Parathyroid adenoma (tissue), 2 donors: Measurements from ENCODE around the gene SLC25A41.

ENCODE experiments used
- H2AFZ ChIP-seq: fragments of 300-600 bp; sonication (generic); one replicate; pipeline ENCODE4 v1.7.0; 2017; ENCODE audit warnings: antibody characterized with exemption, mild to moderate bottlenecking
- H3K27ac ChIP-seq: fragments of 300-600 bp; sonication (generic); one replicate; pipeline ENCODE4 v1.7.0; 2017
- H3K27me3 ChIP-seq: fragments of 300-600 bp; sonication (generic); one replicate; pipeline ENCODE4 v1.7.0; 2017; ENCODE audit warnings: low read length; ENCODE audit not compliant: control insufficient read depth, insufficient read depth
- H3K36me3 ChIP-seq: fragments of 300-600 bp; sonication (generic); one replicate; pipeline ENCODE4 v1.7.0; 2017; ENCODE audit warnings: low read length; ENCODE audit not compliant: control insufficient read depth, insufficient read depth
- H3K4me1 ChIP-seq: fragments of 300-600 bp; sonication (generic); one replicate; pipeline ENCODE4 v1.7.0; 2017; ENCODE audit warnings: control low read depth
- H3K4me2 ChIP-seq: fragments of 300-600 bp; sonication (generic); one replicate; pipeline ENCODE4 v1.7.0; 2017; ENCODE audit warnings: low read length
- H3K4me3 ChIP-seq: fragments of 300-600 bp; sonication (generic); one replicate; pipeline ENCODE4 v1.7.0; 2017; ENCODE audit warnings: low read depth, low read length
- H3K79me2 ChIP-seq: fragments of 300-600 bp; sonication (generic); one replicate; pipeline ENCODE4 v1.7.0; 2017; ENCODE audit warnings: control low read depth
- H3K9ac ChIP-seq: fragments of 300-600 bp; sonication (generic); one replicate; pipeline ENCODE4 v1.7.0; 2017; ENCODE audit warnings: mild to moderate bottlenecking
- H3K9me3 ChIP-seq: fragments of 300-600 bp; sonication (generic); one replicate; pipeline ENCODE4 v1.7.0; 2017; ENCODE audit warnings: low read length; ENCODE audit not compliant: control insufficient read depth
- CTCF ChIP-seq: fragments of 300-600 bp; sonication (generic); IDR thresholded peaks from one replicate; pipeline ENCODE4 v1.7.0; 2017; ENCODE audit warnings: antibody characterized with exemption, mild to moderate bottlenecking
- donor health status: primary hyperparathyroidism.

SLC25A41 gene

GRCh38 chr19:6446452-6446851 lies 12.9 kb upstream of the SLC25A41 start:
- no peak overlapping the region for H3K4me2 ChIP-seq
- no peak overlapping the region for H2AFZ ChIP-seq
- TF ChIP-seq CTCF: no peak
- no peaks in the 10 kb centered on the region for H3K27me3 ChIP-seq
- H3K36me3 ChIP-seq: no peaks in the 10 kb centered on the region
- H3K79me2 ChIP-seq: no peaks in the 10 kb centered on the region
- H3K4me3 ChIP-seq: no peak overlapping the region
- H3K4me1 ChIP-seq: no peaks in the 10 kb centered on the region
- no peak overlapping the region for H3K9ac ChIP-seq
- no peaks in the 10 kb centered on the region for H3K9me3 ChIP-seq
- H3K27ac ChIP-seq: no peak overlapping the region

GRCh38 chr19:6443986-6444385 lies 10.4 kb upstream of the SLC25A41 start:
- Histone ChIP-seq H3K4me2 (no peak overlapping the region), H3K27ac (no peak overlapping the region), H3K79me2 (no peaks in the 10 kb centered on the region), H2AFZ (no peak overlapping the region), H3K27me3 (no peaks in the 10 kb centered on the region), H3K9me3 (no peaks in the 10 kb centered on the region), H3K9ac (no peak overlapping the region), H3K4me1 (no peaks in the 10 kb centered on the region), H3K4me3 (no peak overlapping the region), H3K36me3 (no peaks in the 10 kb centered on the region)
- TF ChIP-seq CTCF: no peak

- Histone ChIP-seq H3K79me2 (no peaks in the 10 kb centered on the region), H3K27ac (no peak overlapping the region), H3K4me3 (no peak overlapping the region), H3K4me2 (no peak overlapping the region), H3K27me3 (no peaks in the 10 kb centered on the region), H3K9me3 (no peaks in the 10 kb centered on the region), H3K36me3 (no peaks in the 10 kb centered on the region), H3K9ac (no peak overlapping the region), H3K4me1 (no peaks in the 10 kb centered on the region), H2AFZ (no peak overlapping the region)
- TF ChIP-seq CTCF: no peak
Observed at GRCh38 chr19:6442087-6442688, 8.6 kb upstream of the SLC25A41 start.

- no peaks in the 10 kb centered on the region for H3K4me1 ChIP-seq
- no peaks in the 10 kb centered on the region for H3K27me3 ChIP-seq
- TF ChIP-seq CTCF: no peak
- no peak overlapping the region for H3K4me3 ChIP-seq
- no peak overlapping the region for H3K27ac ChIP-seq
- no peak overlapping the region for H3K9ac ChIP-seq
- no peaks in the 10 kb centered on the region for H3K36me3 ChIP-seq
- H3K79me2 ChIP-seq: no peaks in the 10 kb centered on the region
- H3K4me2 ChIP-seq: no peak overlapping the region
- H2AFZ ChIP-seq: no peak overlapping the region
- H3K9me3 ChIP-seq: no peaks in the 10 kb centered on the region
Observed at GRCh38 chr19:6440905-6441304, 7.3 kb upstream of the SLC25A41 start.

- no peak overlapping the region for H3K27ac ChIP-seq
- no peak overlapping the region for H2AFZ ChIP-seq
- no peak overlapping the region for H3K4me2 ChIP-seq
- no peak for TF ChIP-seq CTCF
- no peaks in the 10 kb centered on the region for H3K36me3 ChIP-seq
- no peaks in the 10 kb centered on the region for H3K9me3 ChIP-seq
- no peak overlapping the region for H3K4me3 ChIP-seq
- no peaks in the 10 kb centered on the region for H3K27me3 ChIP-seq
- no peak overlapping the region for H3K9ac ChIP-seq
- no peaks in the 10 kb centered on the region for H3K79me2 ChIP-seq
- no peaks in the 10 kb centered on the region for H3K4me1 ChIP-seq
Observed at GRCh38 chr19:6439743-6440142, 6.2 kb upstream of the SLC25A41 start.
